Activated CD4-positive, alpha-beta T cell treated with anti-CD3 and anti-CD28 coated beads, Interleukin-2, amount 50 U/mL, for 1 hour (primary cell): ENCODE measurements around the gene VN1R5.
A peak's percentile ranks its signal among the peaks of the same experiment; 100 is the strongest.
"Not testable (repeated sequence)": the region's sequence is repeated elsewhere in the genome, so short reads cannot be mapped to it uniquely, and the experiment has no call there.

Source experiments
- DNase-seq: peaks from one replicate; pipeline ENCODE4 v3.0.0-alpha.2; 2020

Gene VN1R5

DNA sequence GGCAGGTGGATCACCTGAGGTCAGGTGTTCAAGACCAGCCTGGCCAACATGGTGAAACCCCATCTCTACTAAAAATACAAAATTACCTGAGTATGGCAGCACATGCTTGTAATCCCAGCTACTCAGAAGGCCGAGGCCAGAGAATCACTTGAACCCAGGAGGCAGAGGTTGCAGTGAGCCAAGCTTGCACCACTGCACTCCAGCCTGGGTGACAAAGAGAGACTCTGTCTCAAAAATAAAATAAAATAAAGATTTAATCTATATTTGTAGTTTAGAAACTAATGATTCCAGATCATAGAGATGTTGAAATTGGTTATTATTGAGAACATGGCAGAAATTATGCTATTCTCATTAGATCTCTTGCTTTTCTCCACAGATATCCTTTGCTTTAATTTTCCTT lies at the start of gene VN1R5:
Gene VN1R5 (plus strand): TSS at position 301 of the 400 bp plus-strand sequence.
- not testable (repeated sequence) for DNase-seq

DNA sequence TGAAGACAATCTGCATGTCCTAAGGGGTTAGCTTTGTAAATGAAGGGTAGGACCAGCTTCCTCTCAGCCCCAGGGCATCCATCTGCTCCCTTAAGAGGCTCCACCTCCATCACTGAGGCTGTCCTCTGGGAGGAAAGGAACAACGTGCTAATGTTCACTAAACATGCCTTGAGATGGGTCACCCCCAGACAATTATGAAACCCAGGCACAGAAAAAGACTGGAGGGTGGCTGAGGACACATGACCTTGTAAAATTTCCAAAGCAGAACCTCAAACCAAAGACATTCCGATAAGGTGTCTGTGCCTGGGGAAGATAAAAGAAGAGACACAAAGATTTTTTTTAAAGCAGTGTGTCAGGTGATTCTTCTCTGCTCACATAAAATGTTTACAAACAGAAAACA lies 46.5 kb upstream of the VN1R5 start:
- DNase-seq = no peak

DNA sequence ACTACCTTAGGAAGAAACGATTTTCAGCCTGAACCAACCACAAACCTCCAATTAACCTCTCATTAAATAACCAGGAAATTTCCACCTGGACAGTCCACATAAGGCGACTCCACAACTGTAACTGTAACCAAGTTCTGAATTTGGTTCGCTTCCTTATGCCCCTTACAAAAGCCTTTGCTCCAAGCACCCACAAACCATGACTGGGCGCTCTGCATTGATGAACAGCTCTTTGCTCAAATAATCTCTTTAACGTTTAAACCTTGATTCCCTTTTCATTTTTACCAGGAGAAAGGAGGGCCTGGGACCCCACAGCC lies 45.9 kb upstream of the VN1R5 start:
- DNase-seq = no peak

DNA sequence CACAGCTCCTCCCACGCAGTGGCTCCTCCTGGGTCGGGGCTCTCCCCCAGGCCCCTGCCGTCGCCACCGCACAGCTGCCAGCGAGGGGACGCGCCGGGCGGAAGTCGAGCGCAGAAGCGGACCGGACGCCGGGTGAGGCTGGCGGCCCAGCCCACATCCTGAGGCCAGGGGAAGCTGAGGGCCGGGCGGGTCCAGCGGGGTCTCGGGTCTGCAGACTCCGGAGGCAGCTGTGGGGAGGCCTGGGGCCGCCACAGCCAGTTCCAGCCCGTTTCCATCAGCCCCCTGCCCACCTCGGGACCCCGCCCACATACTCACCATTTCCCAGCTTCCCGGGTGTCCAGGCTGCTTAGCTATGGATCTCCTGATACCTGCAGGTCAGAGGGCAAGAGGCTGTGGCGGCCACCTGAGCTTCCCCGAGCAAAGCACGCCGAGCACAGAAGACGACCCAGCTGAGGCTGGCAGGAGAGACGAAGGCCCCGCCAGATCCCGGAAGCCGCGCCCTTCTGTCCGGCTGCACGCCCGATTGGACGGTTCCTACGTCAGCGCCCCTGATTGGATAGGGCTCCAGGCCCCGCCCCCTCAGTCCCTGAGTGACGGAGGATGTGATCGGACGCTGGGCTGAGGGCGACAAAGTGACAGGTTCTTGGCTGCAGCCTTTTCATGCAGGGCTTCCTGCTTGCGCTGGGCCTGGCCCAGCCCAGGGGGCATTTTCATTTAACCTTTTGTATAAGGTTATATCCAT lies 45.3 kb upstream of the VN1R5 start:
- peak; percentile 93 for DNase-seq

DNA sequence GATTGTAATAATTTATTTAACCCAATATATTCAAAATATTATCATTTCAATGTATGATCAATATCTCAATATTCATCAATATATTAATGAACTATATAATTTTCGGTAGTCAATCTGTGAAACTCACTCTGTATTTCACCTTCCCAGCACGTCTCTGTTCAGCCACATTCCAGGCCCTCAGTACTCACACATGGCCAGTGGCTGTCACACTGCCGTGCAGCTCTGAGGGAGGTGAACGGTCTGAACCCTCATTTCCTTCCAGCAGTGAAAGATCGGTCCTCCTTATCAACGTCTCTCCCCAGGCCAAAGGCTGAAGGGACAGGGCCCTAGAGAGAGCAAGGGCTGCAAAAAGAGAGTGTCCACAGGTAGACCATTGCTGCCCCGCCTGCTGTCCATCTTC lies 44.5 kb upstream of the VN1R5 start:
- DNase-seq = no peak

DNA sequence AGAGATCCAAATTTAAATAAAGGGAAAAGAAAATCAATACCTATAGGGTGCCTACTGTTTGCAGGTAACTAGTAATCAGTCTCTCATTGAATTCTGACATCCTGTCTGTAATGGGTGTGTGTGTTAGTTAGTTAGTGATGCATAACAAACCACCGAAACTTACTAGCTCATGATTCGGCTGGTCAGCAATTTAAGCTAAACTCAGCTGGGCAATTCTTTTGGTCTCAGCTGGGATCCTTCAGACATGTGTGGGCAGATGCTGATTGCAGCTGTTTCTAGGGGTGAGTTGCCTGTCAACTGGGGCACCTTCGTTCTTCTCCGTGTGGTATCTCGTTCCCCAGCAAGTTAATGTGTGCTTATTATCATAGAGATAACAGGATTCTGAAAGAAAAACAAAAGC lies 43.9 kb upstream of the VN1R5 start:
- DNase-seq = no peak

DNA sequence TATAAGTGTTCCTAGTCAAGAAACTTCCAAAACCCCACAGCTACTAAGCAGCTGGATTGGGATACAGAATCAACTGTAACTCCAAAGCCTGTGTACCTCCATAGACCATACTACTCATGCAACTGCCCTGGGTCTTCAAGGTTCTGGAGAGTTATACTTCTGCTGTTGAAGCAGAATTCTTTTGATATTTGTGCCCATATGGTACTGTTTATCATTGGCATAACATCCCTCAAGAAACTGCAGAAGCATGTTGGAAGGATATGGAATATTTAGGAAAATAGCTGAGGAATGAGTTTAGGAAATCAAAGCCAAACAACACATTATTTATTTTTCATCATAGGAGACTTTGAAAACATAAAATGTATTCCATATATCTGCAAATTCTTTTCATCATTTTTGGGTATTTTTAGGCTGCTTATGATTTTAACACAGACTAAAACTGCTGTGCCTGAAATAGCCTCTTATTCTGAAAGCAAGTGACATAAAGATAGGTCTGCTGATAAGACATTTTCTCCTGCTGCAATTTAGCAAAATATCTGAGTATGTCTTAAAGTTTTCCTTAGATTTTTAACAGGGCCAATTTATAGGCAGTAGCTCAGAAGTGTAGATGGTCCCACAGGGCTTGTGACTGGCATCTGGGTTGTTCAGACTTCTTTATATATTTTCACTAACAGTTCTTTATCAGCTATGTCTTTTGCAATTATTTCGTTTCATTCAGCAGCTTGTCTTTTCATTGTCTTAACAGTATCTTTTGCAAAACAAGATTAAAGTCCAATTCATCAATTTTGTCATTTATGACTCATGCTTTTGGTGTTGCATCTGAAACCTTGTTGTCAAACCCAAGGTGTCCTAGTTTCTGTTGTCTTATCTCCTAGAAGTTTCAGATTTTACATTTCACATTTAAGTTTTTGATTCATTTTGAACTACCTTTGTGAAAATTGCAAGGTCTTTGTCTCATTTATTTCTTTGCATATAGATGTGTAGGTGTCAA lies 43.0 kb upstream of the VN1R5 start:
- no peak for DNase-seq

DNA sequence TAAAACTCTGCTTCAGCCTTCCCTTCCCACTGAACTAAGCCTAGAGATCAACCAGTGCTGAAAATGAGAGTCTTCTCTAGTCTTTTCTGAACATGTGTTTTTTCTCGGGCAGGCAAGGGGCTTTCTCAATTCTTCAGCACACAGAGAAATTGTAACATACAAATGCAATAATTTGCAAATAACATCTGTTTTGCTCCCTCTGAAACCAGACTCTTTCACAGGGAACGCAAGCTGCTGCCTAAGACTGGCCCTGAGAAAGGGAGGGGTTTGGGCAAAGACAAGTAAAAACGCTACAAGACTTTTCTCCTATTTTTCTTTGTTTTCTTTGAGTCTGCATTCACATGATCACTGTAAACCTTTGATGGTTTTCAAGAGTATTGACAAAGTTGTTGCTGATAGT lies 39.6 kb upstream of the VN1R5 start:
- DNase-seq = no peak

DNA sequence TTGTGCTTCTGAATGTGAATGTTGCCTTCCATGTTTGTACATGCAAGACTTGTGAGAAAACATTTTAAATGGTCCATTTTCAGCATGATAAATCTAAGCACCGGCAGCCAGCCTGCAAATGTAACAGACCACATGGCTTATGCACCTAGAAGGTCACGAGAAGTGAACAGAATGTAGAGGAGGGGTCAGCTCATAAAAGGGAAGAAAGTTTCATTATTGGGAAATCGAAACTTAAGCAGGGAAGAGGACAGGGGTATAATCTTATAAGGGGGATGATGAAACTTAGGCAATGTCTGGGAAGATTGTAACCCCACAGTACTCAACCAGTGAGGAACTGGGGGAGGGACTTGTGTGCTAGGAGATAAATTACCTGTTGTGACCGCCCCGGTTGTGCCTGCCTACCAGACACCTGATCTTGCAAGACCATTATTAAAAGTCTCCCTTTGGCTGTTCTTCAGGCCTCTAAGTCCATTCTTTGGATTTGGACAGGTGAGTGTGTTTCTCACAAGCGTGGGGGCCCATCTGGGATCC lies 37.7 kb upstream of the VN1R5 start:
- no peak for DNase-seq

DNA sequence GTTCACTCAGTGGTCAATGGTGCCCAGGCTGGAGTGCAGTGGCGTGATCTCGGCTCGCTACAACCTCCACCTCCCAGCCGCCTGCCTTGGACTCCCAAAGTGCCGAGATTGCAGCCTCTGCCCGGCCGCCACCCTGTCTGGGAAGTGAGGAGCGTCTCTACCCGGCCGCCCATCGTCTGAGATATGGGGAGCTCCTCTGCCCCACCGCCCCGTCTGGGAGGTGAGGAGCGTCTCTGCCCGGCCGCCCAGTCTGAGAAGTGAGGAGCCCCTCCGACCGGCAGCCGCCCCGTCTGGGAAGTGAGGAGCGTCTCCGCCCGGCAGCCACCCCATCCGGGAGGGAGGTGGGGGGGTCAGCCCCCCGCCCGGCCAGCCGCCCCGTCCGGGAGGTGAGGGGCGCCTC lies 35.6 kb upstream of the VN1R5 start:
- DNase-seq = not testable (repeated sequence)

DNA sequence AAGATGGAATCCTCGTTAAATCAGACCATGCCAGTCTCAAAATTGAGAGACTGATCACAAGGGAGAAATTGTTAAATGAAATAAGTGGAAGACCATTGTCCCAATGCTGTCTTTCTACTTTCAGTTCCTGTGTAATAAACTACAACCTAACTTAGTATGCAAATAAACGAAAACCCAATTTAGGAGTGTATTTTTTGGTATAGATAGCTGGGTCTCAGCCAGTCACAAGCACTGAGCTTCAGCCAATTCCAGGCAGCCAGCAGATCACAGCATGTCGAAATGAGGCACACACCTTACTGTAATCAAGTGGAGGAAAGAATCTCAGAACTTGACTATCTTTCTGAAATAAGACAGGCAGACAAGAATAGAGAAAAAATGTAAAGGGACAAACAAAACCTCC lies 33.0 kb upstream of the VN1R5 start:
- DNase-seq = no peak

DNA sequence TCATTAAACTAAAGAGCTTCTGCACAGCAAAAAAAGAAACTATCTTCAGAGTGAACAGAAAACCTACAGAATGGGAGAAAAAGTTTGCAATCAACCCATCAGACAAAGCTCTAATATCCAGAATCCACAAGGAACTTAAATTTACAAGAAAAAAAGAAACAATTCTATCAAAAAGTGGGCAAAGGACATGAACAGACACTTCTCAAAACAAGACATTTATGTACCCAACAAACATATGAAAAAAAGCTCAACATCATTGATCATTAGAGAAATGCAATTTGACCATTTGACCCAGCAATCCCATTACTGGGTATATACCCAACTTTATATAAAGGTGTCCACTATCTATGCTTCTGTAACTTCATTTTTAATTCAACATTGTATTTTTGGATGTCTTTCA lies 31.1 kb upstream of the VN1R5 start:
- DNase-seq = no peak

DNA sequence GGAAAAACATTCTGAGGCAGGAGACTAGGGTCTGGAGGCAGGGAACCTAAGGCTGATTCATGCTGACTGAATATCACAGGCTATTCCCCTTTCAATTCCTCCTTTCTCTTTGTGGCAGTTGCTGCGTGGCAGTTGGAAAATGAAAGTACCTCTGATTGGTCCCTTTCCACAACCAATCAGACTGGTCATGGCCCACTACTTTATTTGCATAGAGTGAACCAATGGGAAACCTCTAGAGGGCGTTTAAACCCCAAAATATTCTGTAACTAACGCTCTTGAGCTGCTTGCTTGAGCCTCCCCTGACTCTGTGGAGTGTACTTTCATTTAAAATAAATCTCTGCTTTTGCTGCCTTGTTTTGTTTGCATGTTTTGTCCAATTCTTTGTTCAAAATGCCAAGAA lies 27.7 kb upstream of the VN1R5 start:
- no peak for DNase-seq

DNA sequence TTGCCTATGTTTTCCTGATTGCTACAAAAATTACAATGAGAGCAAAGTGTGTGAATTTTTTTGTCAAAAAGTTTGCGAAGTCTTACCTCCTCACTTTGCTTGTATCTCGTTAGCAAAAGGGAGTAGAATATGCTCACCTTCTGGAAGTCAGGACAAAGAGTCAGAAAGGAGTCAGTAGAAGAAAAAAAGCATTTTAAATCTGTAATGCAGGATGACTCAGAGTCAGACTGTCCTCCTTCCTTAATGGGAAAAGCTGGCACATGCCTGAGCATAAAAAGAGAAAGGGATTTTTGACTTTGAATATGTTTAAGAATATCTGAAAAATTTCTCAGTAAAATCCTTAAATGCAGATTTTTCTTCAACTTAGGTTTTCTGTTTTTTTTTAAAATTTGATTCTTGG lies 14.2 kb upstream of the VN1R5 start:
- no peak for DNase-seq

DNA sequence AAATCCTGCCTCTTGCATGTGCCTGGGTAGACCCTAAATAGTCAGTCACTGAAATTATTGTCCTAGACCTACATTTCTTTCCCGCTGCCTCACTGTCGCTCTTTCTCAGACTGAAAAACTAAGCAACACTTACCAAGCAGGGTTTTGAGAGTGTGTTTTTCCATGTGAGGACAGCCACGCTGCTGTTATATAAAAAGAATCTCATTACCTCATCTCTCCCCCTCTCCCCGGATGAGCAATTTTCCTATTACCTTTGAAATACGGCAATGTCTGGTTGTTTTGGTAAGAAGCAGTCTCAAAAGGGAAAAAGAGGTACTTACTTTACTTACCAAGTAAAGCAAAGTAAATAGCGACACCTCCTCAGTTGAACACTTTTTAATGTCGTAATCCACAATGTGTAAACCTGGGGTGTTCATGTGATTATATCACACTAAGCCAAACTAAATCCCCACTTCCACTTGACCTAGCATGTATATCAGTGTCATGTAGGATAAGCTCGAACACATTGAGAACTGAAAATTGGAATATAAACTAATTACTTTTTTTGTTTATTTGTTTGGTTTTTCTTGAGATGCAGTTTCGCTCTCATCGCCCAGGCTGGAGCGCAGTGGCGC lies 12.2 kb upstream of the VN1R5 start:
- DNase-seq = no peak

DNA sequence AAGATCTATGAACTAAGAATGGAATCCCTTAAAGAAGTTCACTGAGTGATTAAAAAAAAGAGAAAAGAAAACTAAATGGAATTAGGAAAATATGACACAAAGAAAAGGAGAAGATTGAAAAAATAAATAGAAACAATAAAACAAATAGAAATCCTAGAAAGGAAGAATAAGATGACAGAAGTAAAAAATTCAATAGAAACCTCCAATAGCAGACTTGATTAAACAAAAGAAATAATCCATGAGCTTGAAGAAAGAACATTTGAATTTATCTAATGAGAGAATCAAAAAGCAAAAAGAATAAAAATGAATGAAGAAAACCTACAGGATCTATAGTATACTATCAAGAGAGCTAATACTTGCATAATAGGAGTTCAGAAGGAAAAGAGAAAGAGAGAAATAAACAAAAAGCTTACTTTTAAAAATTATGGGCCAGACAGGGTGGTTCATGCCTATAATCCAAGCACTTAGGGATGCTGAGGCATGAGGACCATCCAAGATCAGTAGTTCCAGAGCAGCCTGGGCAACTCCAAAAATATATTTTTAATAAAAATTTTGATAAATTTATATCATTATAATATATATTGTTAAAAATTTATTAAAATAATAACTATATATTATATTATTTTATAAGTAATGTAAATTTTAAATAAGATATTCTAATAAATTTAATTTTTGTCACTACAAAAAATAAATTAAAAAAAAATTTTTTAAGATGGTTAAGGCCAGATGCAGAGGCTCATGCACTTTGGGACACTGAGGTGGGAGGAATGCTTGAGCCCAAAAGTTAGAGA lies 9.4 kb upstream of the VN1R5 start:
- DNase-seq = no peak

DNA sequence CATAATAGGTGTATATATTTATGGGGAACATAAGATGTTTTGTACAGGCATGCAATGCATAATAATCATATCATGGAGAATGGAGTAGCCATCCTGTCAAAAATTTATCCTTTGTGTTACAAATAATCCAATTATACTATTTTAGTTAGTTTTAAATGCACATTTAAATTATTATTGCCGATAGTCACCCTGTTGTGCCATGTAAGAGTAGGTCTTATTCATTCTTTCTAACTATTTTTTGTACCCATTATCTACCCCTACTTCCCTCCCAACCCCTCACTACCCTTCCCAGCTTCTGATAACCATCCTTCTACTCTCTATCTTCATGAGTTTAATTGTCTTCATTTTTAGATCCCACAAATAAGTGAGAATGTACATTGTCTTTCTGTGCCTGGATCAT lies 8.3 kb upstream of the VN1R5 start:
- no peak for DNase-seq

DNA sequence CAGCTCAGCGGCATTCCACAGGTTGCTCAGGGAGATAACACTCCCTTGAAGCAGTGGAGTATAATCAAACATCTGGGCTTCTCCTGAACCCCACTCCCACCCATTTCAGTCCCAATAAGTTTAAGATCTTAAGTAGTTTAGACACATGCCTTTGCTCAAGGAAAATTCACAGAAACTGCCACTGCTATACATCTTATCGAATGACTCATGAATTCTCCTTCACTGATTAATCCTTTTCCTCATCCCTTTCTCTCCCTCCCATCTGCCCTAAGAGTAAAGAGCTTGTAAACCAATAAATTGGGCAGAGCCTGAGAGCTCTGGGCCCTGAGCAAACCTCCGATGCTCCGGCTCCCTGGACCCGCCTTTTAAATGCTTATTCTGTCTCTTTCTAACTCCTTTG lies 10.2 kb downstream of the VN1R5 start:
- no peak for DNase-seq

DNA sequence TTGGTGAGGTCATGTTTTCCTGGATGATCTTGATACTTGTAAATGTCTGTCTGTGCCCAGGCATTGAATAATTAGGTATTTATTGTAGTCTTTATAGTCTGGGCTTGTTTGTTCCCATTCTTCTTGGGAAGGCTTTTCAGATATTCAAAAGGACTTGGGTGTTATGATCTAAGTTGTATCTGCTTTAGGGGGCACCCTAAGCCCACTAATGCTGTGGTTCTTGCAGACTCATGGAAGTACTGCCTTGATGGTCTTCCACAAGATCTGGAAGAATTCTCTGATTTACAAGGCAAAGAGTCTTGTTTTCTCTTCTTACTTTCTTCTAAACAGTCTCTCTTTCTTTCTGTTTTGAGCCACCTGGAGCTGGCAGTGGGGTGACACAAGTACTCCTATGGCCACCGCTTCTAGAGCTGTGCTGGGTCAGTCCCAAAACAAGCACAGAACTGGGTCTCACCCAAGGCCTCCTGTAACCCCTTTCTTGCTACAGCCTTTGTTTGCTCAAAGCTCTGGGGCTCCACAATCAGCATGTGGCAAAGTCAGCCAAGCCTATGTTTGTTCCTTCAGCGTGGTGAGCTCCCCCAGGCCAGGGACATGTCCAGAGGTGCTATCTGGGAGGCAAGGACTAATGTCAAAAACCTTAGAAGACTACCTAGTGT lies 12.6 kb downstream of the VN1R5 start:
- no peak for DNase-seq

DNA sequence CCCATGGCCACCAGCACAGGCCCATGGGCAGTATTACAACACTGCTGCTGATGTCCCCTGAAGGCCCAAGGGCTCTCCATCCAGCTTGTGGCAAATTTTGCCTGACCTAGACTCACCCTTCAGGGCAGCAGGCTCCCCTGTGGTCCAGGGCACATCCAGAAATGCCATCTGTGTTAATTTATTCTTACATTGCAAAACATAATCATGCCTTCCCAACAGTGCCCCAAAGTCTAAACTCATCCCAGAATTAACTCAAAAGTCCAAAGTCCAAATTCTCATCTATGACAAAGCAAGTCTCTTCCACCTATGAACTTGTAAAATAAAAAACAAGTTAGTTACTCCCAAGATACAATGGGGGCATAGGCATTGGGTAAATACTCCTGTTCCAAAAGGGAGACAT lies 13.3 kb downstream of the VN1R5 start:
- DNase-seq = no peak

DNA sequence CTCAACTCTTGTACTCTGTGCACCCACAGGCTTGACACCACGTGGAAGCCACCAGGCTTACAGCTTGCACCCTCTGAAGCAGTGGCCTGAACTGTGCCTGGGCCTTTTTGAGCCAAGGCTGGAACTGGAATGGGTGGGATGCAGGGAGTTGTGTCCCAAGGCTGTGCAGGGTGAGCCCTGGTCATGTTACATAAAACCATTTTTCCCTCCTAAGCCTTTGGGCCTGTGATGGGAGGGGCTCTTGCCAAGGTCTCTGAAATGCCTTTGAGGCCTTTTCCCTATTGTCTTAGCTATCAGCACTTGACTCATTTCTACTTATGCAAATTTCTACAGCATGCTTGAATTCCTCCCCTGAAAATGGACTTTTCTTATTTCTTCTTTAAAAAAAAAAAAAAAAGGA lies 14.1 kb downstream of the VN1R5 start:
- DNase-seq = no peak

DNA sequence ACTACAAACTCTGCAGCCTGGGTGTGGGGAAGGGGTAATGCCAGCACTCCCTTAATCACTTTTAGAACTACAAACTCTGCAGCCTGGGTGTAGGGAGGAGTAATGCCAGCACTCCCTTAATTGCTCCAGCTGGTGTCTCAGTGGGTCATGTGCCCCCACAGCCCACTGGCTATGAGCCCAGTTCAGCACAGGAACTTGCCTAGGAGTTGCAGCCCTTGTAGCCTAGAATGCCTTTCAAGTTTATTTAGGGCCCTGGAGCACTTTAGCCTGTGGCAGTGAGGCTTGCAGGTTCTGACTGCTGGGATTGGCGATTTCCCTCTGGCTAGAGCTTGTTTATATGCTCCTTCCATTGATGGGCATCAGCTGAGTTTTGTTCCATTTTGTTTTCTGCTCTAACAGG lies 17.1 kb downstream of the VN1R5 start:
- no peak for DNase-seq
